Body of pancreas (tissue), 4 donors: ENCODE measurements around the gene OR2T4. TPM values are rescaled to one million over a fixed set of nuclear protein-coding genes. Genes with fewer than 3 reads are reported as not detected.

Experiments used
- ATAC-seq: fragments of 150-250 bp; one replicate; pipeline ENCODE4 v1.9.1; 2016
- DNase-seq, 4 donors: peaks; one replicate each; pipeline ENCODE4 v3.0.0-alpha.2; 2019
- H3K27ac ChIP-seq, 4 donors: fragments of 200-600 bp; sonication (generic); 1 replicate in 3 of 4; 2 replicates in 1 of 4; pipeline versions ENCODE4 v1.5.1 to v1.6.1; 2016 to 2019; ENCODE audit warnings: mild to moderate bottlenecking in 1 of 4, mixed read lengths in 1 of 4, moderate library complexity in 1 of 4
- H3K27me3 ChIP-seq, 2 donors: fragments of 200-600 bp; sonication (generic); one replicate each; pipeline ENCODE4 v1.6.0; 2016; ENCODE audit warnings: mild to moderate bottlenecking in 1 of 2
- H3K36me3 ChIP-seq, 2 donors: fragments of 200-600 bp; sonication (generic); replicated peaks in 1 of 2; 2 replicates each; pipeline ENCODE4 v1.5.1; 2016; ENCODE audit warnings: low read depth in 2 of 2; ENCODE audit not compliant: insufficient read depth in 1 of 2
- H3K4me1 ChIP-seq: fragments of 200-600 bp; sonication (generic); one replicate; pipeline ENCODE4 v1.6.0; 2016
- H3K4me3 ChIP-seq, 2 donors: fragments of 200-600 bp; sonication (generic); 1 replicate in 1 of 2; 2 replicates in 1 of 2; pipeline ENCODE4 v1.5.1; 2016 to 2019
- H3K9me3 ChIP-seq, 3 donors: fragments of 200-600 bp; sonication (generic); 1 replicate in 2 of 3; 2 replicates in 1 of 3; pipeline ENCODE4 v1.5.1; 2016
- POLR2A ChIP-seq, 3 donors: fragments of 450-650 bp; IDR thresholded peaks; one replicate each; pipeline ENCODE4 v1.6.1; 2016; ENCODE audit warnings: antibody characterized with exemption in 3 of 3, mild to moderate bottlenecking in 2 of 3
- WGBS, 2 donors: methylation state at CpG; one replicate each; pipeline ENCODE4 v1.1.5; 2017; 5-methylcytosine and 5-hydroxymethylcytosine counted together
- intact Hi-C: fragments of 100-400 bp; cut with DNase I; formaldehyde crosslinking; loops from one replicate; pipeline ENCODE4 v1.15.1; 2023
- total RNA-seq, 2 donors: library from RNA; depleted of rRNA; stranded (reverse); fragments of >200 nt; gene quantifications; one replicate each; pipeline ENCODE4 v1.1.0, GENCODE V29; 2016
- TF ChIP-seq, protein P1 (sequence below), 7 experiments: fragments of 450-650 bp in 4 of 7; fragments of 200-600 bp in 3 of 7; sonication (generic) in 3 of 7; IDR thresholded peaks; one replicate each; pipeline ENCODE4 v1.5.1; 2016 to 2019; ENCODE audit warnings: antibody characterized with exemption in 7 of 7

OR2T4 gene
- total RNA-seq, 2 donors from 2014 or later, result not detected

DNA sequence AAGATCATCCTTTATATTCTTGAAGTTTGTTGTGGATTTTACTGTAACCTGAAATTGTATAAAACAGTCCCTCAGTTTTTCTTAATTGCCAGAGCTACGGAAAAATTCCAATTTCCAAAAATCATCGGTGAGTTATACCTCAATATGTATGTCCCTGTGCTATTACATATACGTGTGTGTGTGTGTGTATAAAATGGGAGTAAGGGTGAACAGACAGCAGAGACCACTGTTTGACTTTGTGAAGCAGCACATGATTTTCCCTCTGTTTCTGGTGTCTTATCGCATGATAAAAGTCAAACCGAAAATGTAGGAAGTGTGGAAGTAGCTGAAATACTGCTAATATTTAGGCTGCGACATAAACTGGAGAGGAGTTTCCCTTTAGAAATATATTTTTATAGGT lies 42.6 kb downstream of the OR2T4 start:
- Histone ChIP-seq H3K36me3 (no peaks in the 10 kb centered on the region), H3K4me3 (no peak overlapping the region), H3K9me3 (no peaks in the 10 kb centered on the region), H3K4me1 (no peaks in the 10 kb centered on the region), H3K27ac (no peak overlapping the region), H3K27me3 (no peaks in the 10 kb centered on the region)
- intact Hi-C loops, result no loop called here
- 75 to 86% methylated on average over 6 of the region's 6 CpGs for WGBS, 2 donors
- no peak for ATAC-seq
- no peak for TF ChIP-seq POLR2A (IDR thresholded peaks at IDR 0.05)
- TF ChIP-seq, protein P1, sequence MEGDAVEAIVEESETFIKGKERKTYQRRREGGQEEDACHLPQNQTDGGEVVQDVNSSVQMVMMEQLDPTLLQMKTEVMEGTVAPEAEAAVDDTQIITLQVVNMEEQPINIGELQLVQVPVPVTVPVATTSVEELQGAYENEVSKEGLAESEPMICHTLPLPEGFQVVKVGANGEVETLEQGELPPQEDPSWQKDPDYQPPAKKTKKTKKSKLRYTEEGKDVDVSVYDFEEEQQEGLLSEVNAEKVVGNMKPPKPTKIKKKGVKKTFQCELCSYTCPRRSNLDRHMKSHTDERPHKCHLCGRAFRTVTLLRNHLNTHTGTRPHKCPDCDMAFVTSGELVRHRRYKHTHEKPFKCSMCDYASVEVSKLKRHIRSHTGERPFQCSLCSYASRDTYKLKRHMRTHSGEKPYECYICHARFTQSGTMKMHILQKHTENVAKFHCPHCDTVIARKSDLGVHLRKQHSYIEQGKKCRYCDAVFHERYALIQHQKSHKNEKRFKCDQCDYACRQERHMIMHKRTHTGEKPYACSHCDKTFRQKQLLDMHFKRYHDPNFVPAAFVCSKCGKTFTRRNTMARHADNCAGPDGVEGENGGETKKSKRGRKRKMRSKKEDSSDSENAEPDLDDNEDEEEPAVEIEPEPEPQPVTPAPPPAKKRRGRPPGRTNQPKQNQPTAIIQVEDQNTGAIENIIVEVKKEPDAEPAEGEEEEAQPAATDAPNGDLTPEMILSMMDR (IDR thresholded peaks at IDR 0.05), result no peak
- no peak for DNase-seq

DNA sequence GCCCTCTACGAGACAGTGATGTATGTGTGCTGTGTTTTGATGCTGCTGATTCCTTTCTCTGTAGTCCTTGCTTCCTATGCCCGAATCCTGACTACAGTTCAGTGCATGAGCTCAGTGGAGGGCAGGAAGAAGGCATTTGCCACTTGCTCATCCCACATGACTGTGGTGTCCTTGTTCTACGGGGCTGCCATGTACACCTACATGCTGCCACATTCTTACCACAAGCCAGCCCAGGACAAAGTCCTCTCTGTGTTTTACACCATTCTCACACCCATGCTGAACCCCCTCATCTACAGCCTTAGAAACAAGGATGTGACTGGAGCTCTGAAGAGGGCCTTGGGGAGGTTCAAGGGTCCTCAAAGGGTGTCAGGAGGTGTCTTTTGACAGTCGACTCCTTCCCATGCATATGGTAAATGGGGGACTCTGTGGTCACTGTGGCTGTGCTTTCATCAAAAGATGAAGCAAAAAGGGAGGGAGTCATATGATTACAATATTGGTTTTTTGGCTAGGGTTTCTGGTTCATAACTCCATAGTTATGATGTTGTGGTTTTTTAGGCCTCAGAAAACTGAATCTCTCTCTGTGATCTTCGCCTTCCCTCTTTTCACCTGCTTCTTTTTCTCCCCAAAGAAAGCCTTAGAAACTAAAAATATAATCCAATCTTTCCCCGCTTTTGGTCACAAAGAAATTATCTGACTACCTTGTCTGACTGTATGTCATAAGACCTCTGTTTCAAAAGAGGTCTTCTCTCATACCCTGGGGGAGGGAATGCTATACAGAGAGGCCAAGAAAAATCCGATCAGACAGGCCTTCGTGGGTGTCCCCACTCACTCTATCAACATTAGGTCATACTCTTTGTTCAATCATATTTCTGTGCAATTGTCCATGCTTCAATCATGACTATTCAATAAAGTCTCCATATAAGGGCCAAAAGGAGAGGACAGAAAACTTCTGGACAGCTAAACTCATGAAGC lies 45.5 kb downstream of the OR2T4 start:
- no peak for DNase-seq
- Histone ChIP-seq H3K27ac (no peak overlapping the region), H3K27me3 (no peaks in the 10 kb centered on the region), H3K4me1 (no peaks in the 10 kb centered on the region), H3K9me3 (no peaks in the 10 kb centered on the region), H3K4me3 (no peak overlapping the region), H3K36me3 (no peaks in the 10 kb centered on the region)
- intact Hi-C loops, result no loop called here
- no peak for ATAC-seq
- TF ChIP-seq POLR2A (IDR thresholded peaks at IDR 0.05), result no peak
- TF ChIP-seq, protein P1 (IDR thresholded peaks at IDR 0.05), result no peak
- 49 to 53% methylated on average over 7 to 8 of the region's 8 CpGs for WGBS, 2 donors

Other genes starting within 250 kb of the OR2T4 start
- gene OR2M5, start 216.5 kb upstream of the OR2T4 start, total RNA-seq, result not detected
- not detected for gene OR2M2, start 186.8 kb upstream of the OR2T4 start, total RNA-seq
- gene OR2M3, start 164.4 kb upstream of the OR2T4 start, total RNA-seq, result not detected
- not detected for gene OR2M4, start 130.2 kb upstream of the OR2T4 start, total RNA-seq
- not detected for gene OR2T33, start 83.7 kb upstream of the OR2T4 start, total RNA-seq
- not detected for gene OR2T12, start 58.2 kb upstream of the OR2T4 start, total RNA-seq
- not detected for gene OR2M7, start 37.1 kb upstream of the OR2T4 start, total RNA-seq
- gene OR14C36, start 12.9 kb upstream of the OR2T4 start, total RNA-seq, result not detected
- gene OR2T6, start 14.1 kb downstream of the OR2T4 start, total RNA-seq, result not detected
- not detected for gene OR2T1, start 41.4 kb downstream of the OR2T4 start, total RNA-seq
- not detected for gene OR2T2, start 84.0 kb downstream of the OR2T4 start, total RNA-seq
- gene OR2T3, start 111.7 kb downstream of the OR2T4 start, total RNA-seq, result not detected
- not detected for gene OR2T5, start 126.9 kb downstream of the OR2T4 start, total RNA-seq
- gene OR2G6, start 146.4 kb downstream of the OR2T4 start, total RNA-seq, result not detected
- not detected for gene OR2T29, start 201.1 kb downstream of the OR2T4 start, total RNA-seq
- gene OR2T34, start 213.1 kb downstream of the OR2T4 start, total RNA-seq, result not detected
- not detected for gene OR2T10, start 236.0 kb downstream of the OR2T4 start, total RNA-seq